ENCODE data around the gene HSPBP1. TPM values are rescaled to one million over a fixed set of nuclear protein-coding genes. Genes with fewer than 3 reads are reported as not detected.
A peak's percentile ranks its signal among the peaks of the same experiment; 100 is the strongest.

HSPBP1 gene
- polyA plus RNA-seq, 4 donors, result 20.7 to 46.5 (median 25.4) TPM

DNA sequence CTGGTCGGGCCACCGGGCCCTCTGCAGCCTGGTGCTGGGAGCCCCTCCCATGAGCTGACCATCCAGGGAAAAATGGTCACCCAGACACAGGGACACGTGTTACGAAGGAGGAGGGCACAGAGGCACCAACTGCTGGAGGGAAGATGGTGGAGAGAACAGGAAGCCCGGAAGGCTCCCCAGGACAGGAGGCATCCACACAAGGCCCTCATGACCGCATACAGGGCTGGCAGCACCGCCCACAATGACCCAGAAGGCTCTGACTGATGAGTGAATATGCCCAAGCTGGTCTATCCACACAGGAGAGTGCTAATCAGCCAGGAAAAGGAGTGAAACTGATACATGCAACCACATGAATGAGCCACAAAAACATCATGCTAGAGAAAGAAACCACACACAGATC lies 37.4 kb downstream of the HSPBP1 start:
- DNase-seq (ENCODE audit: low read depth in 4 of 4, low spot score in 3 of 4), result no peak

DNA sequence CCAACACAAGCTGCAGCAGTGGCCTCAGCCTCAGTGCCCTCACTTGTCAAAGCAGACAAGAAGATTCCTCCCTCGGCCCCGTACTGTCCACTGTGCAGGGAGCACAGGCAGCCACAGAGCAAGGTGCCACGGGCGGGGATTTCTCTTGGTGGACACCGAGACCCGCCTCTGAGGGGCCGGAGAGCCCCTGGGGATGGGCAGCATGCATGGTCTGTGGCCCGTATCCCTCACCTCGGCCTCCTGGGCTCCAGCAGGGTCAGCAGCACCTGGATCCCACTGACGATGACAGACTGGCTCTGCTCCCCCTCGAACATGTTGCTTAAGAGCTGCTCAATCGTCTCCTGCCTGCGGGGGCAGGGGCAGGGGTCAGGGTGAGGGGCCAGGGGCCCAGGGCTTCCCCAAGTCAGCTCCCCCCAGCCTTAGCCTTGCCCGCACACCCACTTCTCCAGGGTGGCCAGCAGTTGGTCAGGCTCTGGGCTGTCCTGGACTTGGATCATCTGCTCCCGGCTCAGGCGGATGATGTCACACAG lies 37.9 kb downstream of the HSPBP1 start:
- DNase-seq (ENCODE audit: low read depth in 4 of 4, low spot score in 3 of 4), result no peak

DNA sequence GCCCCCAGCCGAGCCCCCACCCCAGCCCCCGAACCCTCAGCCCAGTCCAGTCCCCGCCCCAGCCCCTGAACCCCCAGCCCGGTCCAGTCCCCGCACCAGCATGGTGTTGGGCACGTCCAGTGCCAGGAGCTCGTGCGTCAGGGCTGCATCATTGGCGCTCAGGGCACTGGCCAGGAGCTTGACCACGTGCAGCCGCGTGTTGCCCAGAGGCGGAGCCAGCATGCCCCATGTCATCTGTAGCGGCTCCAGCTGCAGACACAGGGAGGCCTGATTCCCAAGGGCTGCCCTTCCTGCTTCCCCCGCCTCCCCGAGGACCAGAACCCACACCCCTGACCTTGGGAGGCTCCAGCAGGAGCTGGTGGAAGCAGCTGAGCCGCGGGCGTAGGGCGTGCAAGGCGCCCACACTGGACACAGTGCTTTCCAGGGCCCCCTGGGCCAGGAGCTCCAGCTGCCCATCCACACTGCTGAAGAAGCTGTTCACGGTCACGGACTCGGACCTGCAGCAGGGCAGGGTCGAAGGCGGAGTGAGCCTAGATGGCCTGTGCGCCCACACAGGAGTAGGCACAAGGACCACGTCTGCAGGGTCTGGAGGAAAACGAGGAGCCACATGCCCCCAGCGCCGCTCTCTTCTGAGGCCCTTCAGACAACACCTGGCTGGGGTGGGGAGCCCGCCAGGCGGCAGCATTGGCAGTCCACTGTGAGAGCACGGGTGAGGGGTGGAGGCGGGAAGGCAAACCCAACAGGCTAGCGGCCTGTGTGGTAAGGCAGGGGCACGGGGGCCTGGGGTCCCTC lies 38.6 kb downstream of the HSPBP1 start:
- DNase-seq (ENCODE audit: low read depth in 4 of 4, low spot score in 3 of 4), result no peak

DNA sequence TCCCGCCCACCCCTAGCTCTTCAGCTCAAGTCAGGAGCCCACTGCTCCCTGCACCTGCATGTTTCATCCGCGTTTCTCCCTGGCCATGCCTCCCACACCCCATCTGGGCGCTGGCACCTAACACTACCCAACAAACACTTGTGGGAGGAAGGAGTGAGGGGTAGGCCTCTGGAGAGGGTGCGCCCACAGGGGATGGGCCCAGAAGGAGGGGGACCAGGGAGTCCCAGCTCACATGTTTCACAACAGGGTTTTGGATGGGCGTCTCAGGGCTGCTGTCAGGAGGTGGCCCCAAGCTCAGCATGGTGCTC lies 39.2 kb downstream of the HSPBP1 start:
- no peak for DNase-seq (ENCODE audit: low read depth in 4 of 4, low spot score in 3 of 4)

DNA sequence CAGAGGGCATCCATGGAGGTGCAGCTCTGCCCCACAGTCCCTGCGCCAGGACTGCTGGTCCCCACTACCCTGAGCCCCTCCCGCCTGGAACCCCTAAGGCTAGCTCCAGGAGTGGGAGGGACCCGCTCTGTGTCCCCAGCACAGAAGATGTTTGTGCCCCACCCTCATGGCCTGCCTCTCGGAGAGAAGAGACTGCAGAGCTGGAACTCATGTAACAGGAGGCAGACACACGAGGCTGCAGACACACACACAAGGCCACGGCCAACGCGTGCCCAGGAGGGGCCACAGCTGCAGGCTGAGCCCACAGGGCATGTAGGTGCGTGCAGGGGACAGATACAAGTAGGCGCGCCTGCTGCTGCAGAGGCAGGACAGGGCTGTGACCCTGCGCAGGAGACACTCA lies 40.9 kb downstream of the HSPBP1 start:
- no peak for DNase-seq (ENCODE audit: low read depth in 4 of 4, low spot score in 3 of 4)

DNA sequence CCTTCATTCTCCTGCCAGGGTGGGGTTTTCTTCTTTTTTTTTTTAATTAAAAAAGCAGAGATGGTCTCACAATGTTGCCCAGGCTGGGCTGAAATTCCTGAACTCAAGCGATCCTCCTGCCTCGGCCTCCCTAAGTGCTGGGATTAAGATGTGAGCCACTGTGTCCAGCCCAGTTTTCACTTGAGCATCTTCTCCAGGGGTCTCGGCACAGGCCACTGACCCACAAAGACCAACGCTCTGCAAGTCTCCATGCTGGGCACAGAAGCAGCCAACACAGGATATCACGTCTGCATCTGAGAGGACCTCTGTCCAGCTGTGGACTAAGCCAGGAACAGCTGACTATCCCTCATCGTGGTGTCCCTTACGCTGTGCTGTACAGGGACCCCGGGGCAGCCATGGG lies 41.9 kb downstream of the HSPBP1 start:
- no peak for DNase-seq (ENCODE audit: low read depth in 4 of 4, low spot score in 3 of 4)

DNA sequence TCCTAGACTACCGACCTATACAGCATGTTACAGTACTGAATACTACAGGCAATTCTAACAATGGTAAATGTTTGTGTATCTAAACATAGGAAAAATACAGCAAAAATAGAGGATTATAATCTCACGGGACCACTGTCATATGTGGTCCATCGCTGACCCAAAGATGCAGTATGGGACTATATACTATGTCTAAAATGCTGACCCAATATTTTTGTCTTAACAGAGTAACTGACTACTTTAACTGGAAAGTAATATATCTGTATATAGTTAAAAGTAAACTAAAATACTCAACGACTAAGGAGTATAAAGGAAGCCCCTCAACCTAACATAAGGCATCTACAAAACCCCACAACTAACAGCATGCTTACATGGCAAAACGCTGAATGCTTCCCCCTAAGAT lies 46.9 kb downstream of the HSPBP1 start:
- no peak for DNase-seq (ENCODE audit: low read depth in 4 of 4, low spot score in 3 of 4)

DNA sequence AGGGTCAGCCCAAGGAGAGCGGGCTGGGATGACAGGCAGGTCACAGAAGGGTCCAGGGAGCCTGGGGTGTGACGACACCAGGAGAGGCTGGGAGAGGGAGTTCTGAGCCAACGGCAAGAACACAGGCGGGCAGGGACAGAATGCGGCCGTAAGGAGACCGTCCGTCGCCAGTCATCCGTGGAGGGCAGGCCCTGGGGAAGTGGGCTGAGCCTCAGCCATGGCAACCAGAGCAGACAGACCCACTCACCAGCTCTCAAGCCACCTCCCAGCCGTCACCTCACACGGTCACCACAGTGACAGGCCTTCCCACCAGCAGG lies 47.7 kb downstream of the HSPBP1 start:
- peak in 3 of 4 donors; percentile 12 to 32 (median 22) for DNase-seq (ENCODE audit: low read depth in 4 of 4, low spot score in 3 of 4)

DNA sequence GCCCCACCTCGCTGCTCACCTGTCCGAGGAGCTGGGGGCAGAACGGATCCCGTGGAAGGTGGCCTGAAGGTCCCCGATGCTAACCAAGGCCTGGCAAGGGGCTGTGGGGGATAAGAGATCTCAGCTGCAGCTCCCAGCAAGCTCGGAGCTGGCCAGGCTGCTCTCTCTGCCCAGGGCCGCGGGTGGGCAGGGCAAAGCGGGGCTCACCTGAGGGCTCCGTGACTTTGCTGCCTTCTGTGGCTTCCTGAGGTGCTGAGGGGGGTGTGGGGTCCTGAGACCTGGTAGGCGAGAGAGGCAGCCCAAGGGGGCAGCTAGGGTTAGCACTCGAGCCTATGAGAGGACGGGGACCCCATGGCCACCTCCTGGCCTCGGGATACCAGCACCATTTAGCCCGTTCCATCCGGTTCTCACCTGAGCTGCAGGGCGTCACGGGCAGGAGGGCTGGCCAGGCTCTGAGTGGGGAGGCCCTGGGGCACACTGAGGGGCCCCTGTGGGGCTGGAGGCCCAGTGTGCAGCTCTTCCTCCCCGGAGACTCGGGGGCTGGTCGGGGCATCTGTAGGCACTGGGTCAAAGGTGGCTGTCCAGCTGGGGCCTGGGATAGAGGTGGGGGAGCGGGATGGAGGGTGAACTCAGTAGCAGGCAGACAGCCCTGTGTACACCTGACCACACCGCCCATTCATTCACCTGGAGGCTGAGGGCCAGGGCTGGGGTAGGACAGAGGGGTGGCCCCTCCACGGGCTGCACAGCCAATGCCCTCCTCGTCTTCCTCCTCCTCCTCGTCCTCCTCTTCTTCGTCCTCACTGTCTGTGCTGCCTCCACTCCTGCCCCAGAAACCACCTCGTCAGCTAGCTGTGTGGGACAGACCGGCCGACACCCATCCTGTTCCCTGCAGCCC lies 48.3 kb downstream of the HSPBP1 start:
- DNase-seq (ENCODE audit: low read depth in 4 of 4, low spot score in 3 of 4), result no peak

DNA sequence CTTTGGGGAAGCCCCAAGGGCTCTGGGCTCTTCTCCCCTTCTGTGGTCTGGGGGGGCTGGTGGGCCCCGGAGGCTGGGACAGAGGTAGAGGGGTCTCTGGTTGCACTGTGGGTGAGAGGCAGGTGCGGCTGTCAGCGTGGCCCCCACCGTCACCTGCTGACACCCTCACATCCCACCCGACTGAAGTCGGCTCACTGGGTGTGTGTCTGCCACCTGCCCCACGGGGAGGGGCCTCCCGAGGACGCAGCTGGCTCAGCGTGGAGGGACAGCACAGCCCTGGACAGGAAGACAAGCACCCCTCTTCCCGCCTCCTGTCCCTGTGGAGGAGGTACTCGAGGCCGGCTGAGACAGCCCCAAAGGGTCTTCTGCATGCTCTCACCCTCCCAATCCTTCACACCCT lies 49.1 kb downstream of the HSPBP1 start:
- no peak for DNase-seq (ENCODE audit: low read depth in 4 of 4, low spot score in 3 of 4)

DNA sequence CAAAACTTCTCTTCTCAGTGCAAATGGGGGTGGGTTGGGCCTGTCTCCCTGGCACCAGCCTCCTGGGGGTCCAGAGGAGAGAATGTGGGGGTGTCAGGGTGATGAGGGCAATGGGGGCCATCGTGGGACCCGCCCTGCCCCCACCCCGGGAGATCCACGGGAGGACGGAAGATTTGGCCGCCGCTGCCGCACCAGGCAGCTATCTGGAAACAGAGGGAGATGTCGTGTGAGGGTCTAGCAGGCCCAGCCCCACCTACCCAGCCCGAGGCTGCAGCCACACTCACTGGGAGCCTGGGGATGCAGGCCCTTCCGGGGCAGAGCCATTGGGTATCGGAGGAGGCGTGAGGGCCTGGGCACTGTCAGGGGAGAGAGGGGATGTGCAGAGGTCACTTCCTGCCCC lies 49.6 kb downstream of the HSPBP1 start:
- no peak for DNase-seq (ENCODE audit: low read depth in 4 of 4, low spot score in 3 of 4)

DNA sequence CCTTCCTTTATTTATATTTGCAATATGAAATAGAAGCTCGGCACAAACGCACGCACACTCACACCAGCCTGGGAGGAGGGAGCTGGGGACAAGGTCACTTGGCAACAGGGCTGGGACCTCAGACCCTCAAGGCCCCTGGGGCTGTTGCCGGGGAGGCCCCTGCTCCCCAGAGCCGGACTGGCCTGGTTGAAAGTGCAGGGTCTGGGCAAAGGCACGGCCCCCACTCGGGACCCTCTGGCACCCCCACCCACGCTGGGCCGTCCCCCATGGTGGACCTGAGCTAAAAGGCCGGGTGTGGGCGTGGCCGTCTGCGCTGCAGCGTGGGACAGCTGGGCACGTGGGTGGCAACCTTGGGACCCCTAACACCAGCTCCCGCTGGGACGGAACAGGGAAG lies 50.1 kb downstream of the HSPBP1 start:
- DNase-seq (ENCODE audit: low read depth in 4 of 4, low spot score in 3 of 4), result no peak

DNA sequence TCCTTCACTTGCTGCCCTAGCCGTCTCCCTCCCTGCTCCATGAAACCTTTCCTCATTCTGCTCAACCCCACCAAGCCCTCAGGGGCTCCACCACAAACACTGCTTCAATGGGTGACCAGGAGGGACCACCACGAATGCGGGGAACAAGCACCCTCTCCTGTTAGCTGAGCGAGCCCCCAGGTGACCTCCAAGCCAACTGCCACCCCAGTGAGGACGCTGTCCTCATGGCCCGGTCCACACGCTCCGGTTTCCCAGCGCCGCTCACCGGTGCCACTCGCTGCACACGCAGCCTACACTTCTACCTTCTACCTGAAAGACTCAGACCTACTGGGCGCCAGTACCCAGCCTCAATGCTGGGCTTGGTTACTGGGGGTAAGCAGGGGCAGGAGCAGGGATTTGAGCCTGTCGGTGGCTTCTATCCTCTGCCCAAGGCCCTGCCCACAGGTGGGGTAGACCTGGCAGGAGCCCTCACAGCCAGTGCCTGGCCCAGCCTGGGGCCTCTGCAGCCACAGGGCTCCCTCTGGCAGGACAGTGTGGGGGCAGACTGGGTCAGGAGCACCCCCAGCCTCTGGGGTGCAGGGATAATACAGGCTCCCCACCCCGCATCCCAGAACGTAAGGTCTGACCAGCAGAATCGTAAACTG lies 50.6 kb downstream of the HSPBP1 start:
- DNase-seq (ENCODE audit: low read depth in 4 of 4, low spot score in 3 of 4), result no peak

DNA sequence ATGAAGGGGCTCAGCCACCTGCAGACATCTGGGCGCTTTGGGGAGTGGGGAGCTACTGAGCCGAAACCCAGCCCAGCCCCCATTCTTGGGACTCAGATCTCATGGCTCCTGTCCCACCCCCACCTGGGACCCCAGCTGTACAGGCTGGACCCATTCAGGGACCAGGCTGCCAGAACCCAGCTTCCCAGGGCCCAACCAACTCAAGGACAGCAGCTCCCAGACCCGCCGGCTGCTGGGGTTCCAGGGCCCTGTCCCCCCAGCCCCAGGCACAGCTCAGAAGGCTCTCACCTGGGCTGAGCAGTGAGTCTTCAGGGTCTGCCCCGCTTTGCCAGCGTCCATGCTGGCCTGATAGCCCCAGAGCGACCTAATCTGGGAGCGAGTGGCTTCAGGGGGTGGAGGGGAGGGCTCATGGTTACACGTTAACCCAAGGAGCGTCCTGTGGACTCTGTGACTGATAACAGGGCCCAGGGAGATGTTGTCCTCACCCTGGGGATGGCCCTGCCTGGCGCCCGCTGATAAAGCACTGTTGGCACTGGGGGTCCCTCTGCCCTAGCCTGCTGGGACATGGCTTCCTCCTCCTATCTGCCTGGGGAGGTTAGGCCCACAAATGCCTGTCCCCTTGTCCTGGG lies 51.4 kb downstream of the HSPBP1 start, which contains the start of gene TMEM86B:
Gene TMEM86B, minus strand, starts transcription at position 361 of the 629 bp plus-strand sequence. Its CDS starts 22 bp downstream, at position 339.
- no peak for DNase-seq (ENCODE audit: low read depth in 4 of 4, low spot score in 3 of 4)

DNA sequence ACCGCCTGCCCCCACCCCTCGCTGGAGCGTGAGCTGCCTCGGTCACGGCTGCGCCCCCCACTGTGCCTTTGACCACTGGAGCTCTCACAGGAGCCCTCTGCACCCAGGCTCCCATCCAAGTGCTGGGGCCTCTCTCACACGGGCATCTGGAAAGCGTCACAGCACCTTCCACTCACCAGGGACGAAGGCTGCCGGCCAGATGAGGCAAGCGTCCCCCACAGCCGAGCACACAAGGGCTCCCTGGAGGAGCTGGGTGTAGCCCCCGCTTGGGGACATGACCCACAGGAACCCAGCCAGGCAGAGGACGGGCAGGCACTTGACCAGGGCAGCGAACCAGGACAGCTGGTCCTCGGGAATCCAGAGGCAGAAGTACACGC lies 51.9 kb downstream of the HSPBP1 start:
- DNase-seq (ENCODE audit: low read depth in 4 of 4, low spot score in 3 of 4), result no peak

DNA sequence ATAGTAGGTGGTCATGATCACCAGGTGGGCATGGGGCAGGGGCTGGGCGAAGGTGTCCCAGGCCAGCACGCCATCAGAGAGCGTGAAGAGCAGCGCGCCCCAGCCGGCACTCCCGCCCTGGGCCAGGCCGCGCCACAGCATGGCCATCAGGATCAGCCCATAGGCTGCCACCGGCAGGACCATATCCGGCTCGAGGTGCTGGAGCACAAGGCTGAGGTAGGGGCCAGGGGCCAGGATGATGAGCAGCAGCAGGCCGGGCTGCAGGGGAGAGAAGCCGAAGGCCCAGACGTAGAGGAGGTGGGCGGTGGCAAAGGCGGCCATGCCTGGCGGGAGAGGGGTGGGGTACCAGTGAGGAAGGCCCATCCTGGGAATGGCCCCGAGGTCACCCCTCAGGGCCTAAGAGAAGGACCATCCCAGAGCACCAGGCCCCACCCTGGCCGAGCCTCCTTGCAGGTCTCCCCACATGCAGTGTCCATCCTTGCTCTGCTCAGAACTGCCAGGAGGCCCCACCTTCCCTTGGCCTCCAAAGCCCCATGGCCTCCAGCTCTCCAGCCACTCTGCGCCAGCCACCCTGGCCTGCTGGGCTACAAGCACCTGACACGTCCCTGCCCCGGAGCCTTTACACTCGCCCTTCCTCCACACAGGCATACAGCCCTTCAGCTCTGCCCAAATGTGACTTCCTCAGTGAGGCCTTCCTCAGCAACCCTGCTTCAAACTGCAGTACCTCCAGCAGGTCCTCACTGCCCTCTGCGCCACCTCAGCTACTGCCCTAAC lies 52.5 kb downstream of the HSPBP1 start:
- DNase-seq (ENCODE audit: low read depth in 4 of 4, low spot score in 3 of 4), result no peak

DNA sequence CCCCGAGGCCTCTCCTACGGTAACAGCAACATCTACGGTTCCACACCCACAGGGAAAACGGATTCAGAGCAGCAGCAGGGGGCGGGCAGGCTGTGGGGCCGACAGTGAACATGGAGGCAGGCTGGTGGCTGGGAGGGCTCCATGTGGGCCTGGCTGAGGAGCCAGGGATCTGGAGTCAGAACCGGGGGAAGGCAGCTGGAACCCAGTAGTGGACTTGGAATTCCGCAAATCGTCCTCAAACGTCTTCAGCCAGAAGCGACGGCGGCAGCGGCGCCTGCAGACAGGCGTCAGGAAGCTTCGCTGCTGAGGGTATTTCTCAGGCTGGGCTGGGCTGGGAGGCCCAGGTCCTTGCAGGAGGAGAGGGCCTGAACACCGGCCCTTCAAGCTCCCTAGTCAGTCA lies 53.1 kb downstream of the HSPBP1 start:
- no peak for DNase-seq (ENCODE audit: low read depth in 4 of 4, low spot score in 3 of 4)

DNA sequence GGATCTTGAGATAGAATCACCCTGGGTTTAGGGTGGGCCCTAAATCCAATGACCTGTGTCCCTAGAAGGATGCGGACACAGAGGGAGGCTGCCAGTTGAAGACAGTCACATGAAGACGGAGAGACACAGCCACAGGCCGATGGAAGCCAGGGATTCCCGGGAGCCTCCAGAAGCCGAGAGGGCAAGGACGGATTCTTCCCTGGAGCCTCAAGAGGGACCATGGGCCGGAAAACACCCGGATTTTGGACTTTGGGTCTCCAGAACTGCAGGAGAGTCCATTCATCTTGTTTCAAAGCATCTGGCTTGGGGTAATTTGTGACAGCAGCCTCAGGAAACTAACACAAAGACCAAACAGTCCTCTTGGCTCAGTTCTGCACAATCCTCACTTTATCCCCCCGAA lies 53.6 kb downstream of the HSPBP1 start:
- DNase-seq (ENCODE audit: low read depth in 4 of 4, low spot score in 3 of 4), result no peak

DNA sequence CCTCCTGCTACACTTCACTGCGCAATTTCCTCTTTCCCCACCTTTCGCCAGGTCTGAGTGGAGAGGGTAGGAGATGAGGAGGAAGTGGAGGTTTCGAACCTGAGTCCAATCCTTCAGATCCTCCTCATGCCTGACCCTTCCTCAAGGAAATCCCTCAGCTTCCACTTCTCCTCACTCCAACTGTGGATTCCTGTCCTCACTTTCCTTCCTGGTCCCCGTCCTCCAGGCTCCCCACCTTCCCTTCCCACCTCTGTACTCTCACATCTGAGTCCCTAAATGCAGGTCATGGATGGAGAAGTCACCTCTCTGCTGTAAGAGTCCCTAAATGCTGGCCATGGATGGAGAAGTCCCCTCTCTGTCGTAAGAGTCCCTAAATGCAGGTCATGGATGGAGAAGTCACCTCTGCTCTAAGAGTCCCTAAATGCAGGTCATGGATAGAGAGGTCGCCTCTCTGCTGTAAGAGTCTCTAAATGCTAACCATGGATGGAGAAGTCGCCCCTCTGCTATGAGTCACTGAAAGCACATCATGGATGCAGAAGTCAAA lies 54.4 kb downstream of the HSPBP1 start:
- DNase-seq (ENCODE audit: low read depth in 4 of 4, low spot score in 3 of 4), result no peak
